ENCODE results near the gene CCDC107. TPM values are rescaled to one million over a fixed set of nuclear protein-coding genes. Genes with fewer than 3 reads are reported as not detected.

Gene CCDC107
- total RNA-seq, 1 experiment from 2014 or later, result 13.3 TPM

- peak; percentile 56 for DNase-seq (ENCODE audit: low read depth)
These were observed 2.9 kb downstream of the CCDC107 start for GRCh38 chr9:35660966-35661415.

- no peak for DNase-seq (ENCODE audit: low read depth)
These were observed 3.8 kb downstream of the CCDC107 start for GRCh38 chr9:35661756-35662350.

GRCh38 chr9:35662437-35662836 lies 4.3 kb downstream of the CCDC107 start:
- no peak for DNase-seq (ENCODE audit: low read depth)

- peak; percentile 80 for DNase-seq (ENCODE audit: low read depth)
These were observed 6.7 kb downstream of the CCDC107 start, which contains the start of gene ARHGEF39 for GRCh38 chr9:35664531-35665470. ARHGEF39 (minus strand) TSS chr9:35665195; CDS start chr9:35665169, 26 bp downstream.

- no peak for DNase-seq (ENCODE audit: low read depth)
These were observed 7.4 kb downstream of the CCDC107 start for GRCh38 chr9:35665471-35665818.

- DNase-seq (ENCODE audit: low read depth), result no peak
These were observed 8.0 kb downstream of the CCDC107 start for GRCh38 chr9:35666045-35666444.

- no peak for DNase-seq (ENCODE audit: low read depth)
These were observed 8.5 kb downstream of the CCDC107 start for GRCh38 chr9:35666549-35666948.

GRCh38 chr9:35667939-35668338 lies 9.8 kb downstream of the CCDC107 start:
- DNase-seq (ENCODE audit: low read depth), result no peak

GRCh38 chr9:35669331-35670145 lies 11.4 kb downstream of the CCDC107 start:
- DNase-seq (ENCODE audit: low read depth), result peak; percentile 91

GRCh38 chr9:35673132-35674024 lies 15.3 kb downstream of the CCDC107 start, which contains the start of gene CA9:
CA9 (plus strand) TSS chr9:35673928; CDS start chr9:35673960, 32 bp downstream.
- DNase-seq (ENCODE audit: low read depth), result no peak

GRCh38 chr9:35674025-35674361 lies 15.9 kb downstream of the CCDC107 start:
- DNase-seq (ENCODE audit: low read depth), result no peak

GRCh38 chr9:35675204-35675603 lies 17.1 kb downstream of the CCDC107 start:
- DNase-seq (ENCODE audit: low read depth), result no peak

- no peak for DNase-seq (ENCODE audit: low read depth)
These were observed 17.8 kb downstream of the CCDC107 start for GRCh38 chr9:35675732-35676392.

GRCh38 chr9:35679091-35679490 lies 21.0 kb downstream of the CCDC107 start:
- DNase-seq (ENCODE audit: low read depth), result no peak

- DNase-seq (ENCODE audit: low read depth), result no peak
These were observed 21.8 kb downstream of the CCDC107 start for GRCh38 chr9:35679766-35680330.

GRCh38 chr9:35680331-35681105 lies 22.4 kb downstream of the CCDC107 start:
- peak; percentile 45 for DNase-seq (ENCODE audit: low read depth)

GRCh38 chr9:35681341-35682002 lies 23.4 kb downstream of the CCDC107 start:
- DNase-seq (ENCODE audit: low read depth), result peak; percentile 50

GRCh38 chr9:35682051-35682450 lies 24.0 kb downstream of the CCDC107 start:
- no peak for DNase-seq (ENCODE audit: low read depth)
